Measurements from ENCODE around the gene CBFB.

GRCh38 chr16:67016681-67017420, 12.1 kb upstream of the CBFB start:
- TF ChIP-seq POLR2AphosphoS5 (IDR thresholded peaks at IDR 0.05; ENCODE audit: low read depth) (no peak), CTCF (IDR thresholded peaks at IDR 0.05; ENCODE audit: insufficient read depth, low read length) (no peak), GABPA (IDR thresholded peaks at IDR 0.05; ENCODE audit: low read depth) (no peak)

Measured in HL-60 (cell line).